Urothelium cell line (cell line): ENCODE results near the gene PEX11B.
A peak's percentile ranks its signal among the peaks of the same experiment; 100 is the strongest.

ENCODE experiments used
- DNase-seq: peaks from one replicate; pipeline ENCODE4 v3.0.0; 2011; ENCODE audit warnings: low spot score, mixed read lengths
- FAIRE-seq: peaks from 2 replicates; lab custom pipeline; 2011; peaks lifted over from hg19 to GRCh38; lab: Jason Lieb, UNC

Gene PEX11B

GRCh38 chr1:145878724-145879123 is 39.8 kb downstream of the PEX11B start:
- no peak for DNase-seq
- no peak for FAIRE-seq

- FAIRE-seq (peak; percentile 20), DNase-seq (no peak)
Observed at GRCh38 chr1:145877923-145878486, 40.5 kb downstream of the PEX11B start.

GRCh38 chr1:145874646-145875045 is 43.9 kb downstream of the PEX11B start:
- no peak for DNase-seq
- FAIRE-seq, result no peak

- no peak for FAIRE-seq
- DNase-seq, result no peak
Observed at GRCh38 chr1:145871994-145872924, 46.3 kb downstream of the PEX11B start.

GRCh38 chr1:145868232-145868631 is 50.3 kb downstream of the PEX11B start:
- DNase-seq (no peak), FAIRE-seq (no peak)

DNA sequence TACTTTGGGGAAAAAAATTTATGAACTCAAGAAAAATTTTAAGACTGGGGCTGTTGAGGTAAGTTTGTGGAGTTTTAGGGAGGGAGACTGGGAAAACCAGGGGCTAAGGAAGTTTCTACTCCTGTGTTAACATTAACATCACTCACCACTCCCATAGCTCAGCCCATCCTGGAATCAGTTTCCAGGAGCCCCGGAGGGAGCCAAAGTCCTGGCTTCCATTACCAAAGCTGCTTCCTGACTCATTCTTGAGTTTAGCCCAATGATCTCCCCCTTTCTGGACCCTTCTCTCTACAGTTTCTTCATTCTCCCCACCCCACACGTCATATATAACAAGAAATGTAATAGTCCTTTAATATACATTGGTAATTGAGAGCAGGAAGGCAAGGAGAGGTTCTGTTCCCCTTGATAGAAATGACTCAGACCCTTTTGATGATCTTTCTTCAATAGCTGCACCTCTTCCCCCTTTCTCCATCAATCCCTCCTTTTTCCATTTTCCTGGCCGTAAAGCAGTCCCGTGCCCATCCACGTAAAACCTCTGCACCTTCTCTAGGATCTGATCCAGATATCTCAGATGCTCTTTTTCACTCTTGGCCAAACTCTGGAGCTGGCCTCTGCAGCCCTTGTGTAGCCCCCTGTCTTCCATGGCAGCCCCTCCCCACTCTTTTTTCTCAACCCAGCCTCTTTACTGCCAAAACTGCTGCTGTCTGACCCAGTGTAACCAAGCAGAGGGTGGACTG is 55.1 kb downstream of the PEX11B start:
- FAIRE-seq (no peak), DNase-seq (no peak)
